K562 (cell line): ENCODE data around the gene ZNF433.

Experiments used
- CHD4 ChIP-seq: fragments of 200-600 bp; sonication (generic); IDR thresholded peaks from 3 replicates; pipeline ENCODE4 v1.6.1; 2012; ENCODE audit warnings: low read depth, mild to moderate bottlenecking, mixed read lengths, low read length, inconsistent platforms; ENCODE audit not compliant: insufficient read depth, insufficient replicate concordance, poor library complexity, severe bottlenecking
- CREB1 ChIP-seq, 2 experiments: sonication (generic) in 1 of 2; formaldehyde crosslinking in 1 of 2; IDR thresholded peaks; 2 replicates each; pipeline versions ENCODE4 v1.6.1 to v1.8.0; 2012 to 2022; ENCODE audit warnings: inconsistent platforms in 1 of 2, mild to moderate bottlenecking in 1 of 2, missing genetic modification reagents in 1 of 2, moderate library complexity in 1 of 2
- EP300 ChIP-seq: IDR thresholded peaks from 2 replicates; pipeline ENCODE4 v1.6.1; 2012; ENCODE audit warnings: low read length, improper control_type of control experiment
- GTF2F1 ChIP-seq: IDR thresholded peaks from 2 replicates; pipeline ENCODE4 v1.6.1; 2011; ENCODE audit warnings: low read depth, low read length, improper control_type of control experiment
- STAT5A ChIP-seq: IDR thresholded peaks from 2 replicates; pipeline ENCODE4 v1.6.1; 2012; ENCODE audit warnings: low read length, inconsistent platforms, borderline replicate concordance
- TCF3 ChIP-seq: sonication (generic); formaldehyde crosslinking; IDR thresholded peaks from 2 replicates; pipeline ENCODE4 v1.4.0; 2020; ENCODE audit warnings: mild to moderate bottlenecking, missing genetic modification reagents
- TCF7L2 ChIP-seq: fragments of 150-350 bp; IDR thresholded peaks from 2 replicates; pipeline ENCODE4 v1.6.1; 2016; ENCODE audit warnings: low read depth, mild to moderate bottlenecking, low read length, moderate library complexity
- ZNF253 ChIP-seq: fragments of 250-450 bp; sonication (Bioruptor Pico); conservative IDR thresholded peaks from 2 replicates; pipeline ENCODE4 v1.6.1; 2021; ENCODE audit warnings: mild to moderate bottlenecking
- TF ChIP-seq, protein P1 (sequence below): sonication (generic); formaldehyde crosslinking; IDR thresholded peaks from 2 replicates; pipeline ENCODE4 v1.8.0; 2022; ENCODE audit warnings: mild to moderate bottlenecking, low read depth, missing genetic modification reagents
- TF ChIP-seq, protein P2 (sequence below): fragments of 450-650 bp; IDR thresholded peaks from 2 replicates; pipeline ENCODE4 v1.6.1; 2017; ENCODE audit warnings: mild to moderate bottlenecking, moderate library complexity

DNA sequence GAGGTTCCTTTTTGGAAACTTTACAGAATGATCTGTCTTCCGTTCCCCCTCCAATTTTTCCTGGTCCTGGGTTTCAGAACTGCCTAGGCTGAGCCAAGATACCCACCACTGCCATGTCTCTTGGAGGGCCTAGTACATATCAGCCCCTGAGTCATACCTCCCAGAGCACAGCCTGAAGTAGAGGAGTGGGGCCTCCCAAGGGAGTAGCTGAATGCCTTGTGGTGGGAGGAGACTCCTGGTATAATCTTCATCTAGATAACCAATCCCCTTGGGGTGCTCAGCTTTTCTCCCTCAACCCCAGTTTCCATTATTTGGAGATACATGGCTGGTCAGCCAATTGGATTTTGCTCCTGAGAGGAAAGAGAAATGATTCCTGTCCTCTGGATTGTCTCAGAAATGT, 40.3 kb downstream of the ZNF433 start:
- TF ChIP-seq ZNF253, result no peak
- no peak for TF ChIP-seq TCF7L2
- TF ChIP-seq EP300, result no peak
- TF ChIP-seq CHD4, result no peak
- TF ChIP-seq, protein P1, sequence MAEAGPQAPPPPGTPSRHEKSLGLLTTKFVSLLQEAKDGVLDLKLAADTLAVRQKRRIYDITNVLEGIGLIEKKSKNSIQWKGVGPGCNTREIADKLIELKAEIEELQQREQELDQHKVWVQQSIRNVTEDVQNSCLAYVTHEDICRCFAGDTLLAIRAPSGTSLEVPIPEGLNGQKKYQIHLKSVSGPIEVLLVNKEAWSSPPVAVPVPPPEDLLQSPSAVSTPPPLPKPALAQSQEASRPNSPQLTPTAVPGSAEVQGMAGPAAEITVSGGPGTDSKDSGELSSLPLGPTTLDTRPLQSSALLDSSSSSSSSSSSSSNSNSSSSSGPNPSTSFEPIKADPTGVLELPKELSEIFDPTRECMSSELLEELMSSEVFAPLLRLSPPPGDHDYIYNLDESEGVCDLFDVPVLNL, result no peak
- no peak for TF ChIP-seq TCF3 (CRISPR knock-in tag)
- TF ChIP-seq GTF2F1, result no peak
- TF ChIP-seq STAT5A, result no peak
- TF ChIP-seq, protein P2, sequence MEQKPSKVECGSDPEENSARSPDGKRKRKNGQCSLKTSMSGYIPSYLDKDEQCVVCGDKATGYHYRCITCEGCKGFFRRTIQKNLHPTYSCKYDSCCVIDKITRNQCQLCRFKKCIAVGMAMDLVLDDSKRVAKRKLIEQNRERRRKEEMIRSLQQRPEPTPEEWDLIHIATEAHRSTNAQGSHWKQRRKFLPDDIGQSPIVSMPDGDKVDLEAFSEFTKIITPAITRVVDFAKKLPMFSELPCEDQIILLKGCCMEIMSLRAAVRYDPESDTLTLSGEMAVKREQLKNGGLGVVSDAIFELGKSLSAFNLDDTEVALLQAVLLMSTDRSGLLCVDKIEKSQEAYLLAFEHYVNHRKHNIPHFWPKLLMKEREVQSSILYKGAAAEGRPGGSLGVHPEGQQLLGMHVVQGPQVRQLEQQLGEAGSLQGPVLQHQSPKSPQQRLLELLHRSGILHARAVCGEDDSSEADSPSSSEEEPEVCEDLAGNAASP, result no peak
- no peak for TF ChIP-seq CREB1 (IDR thresholded peaks at IDR 0.05)
- TF ChIP-seq CREB1 (CRISPR knock-in tag; IDR thresholded peaks at IDR 0.05), result no peak
